ENCODE measurements around the gene OR4D2. TPM values are rescaled to one million over a fixed set of nuclear protein-coding genes. Genes with fewer than 3 reads are reported as not detected.
"Not testable (repeated sequence)": the region's sequence is repeated elsewhere in the genome, so short reads cannot be mapped to it uniquely, and the experiment has no call there.

OR4D2 gene
- total and polyA plus RNA-seq, 10 donors = not detected

- no peaks in the 10 kb centered on the region for H3K9me3 ChIP-seq
- intact Hi-C loops (cut with DNase I; ENCODE audit: low total_unique reads) = loop anchor here (5.0 kb wide), 1 partner anchor 52 kb away; no protein-coding TSS in a partner anchor
- TF ChIP-seq POLR2A (IDR thresholded peaks at IDR 0.05) (no peak), CTCF (IDR thresholded peaks at IDR 0.05 in 8 of 11, conservative IDR thresholded peaks at IDR 0.05 in 3 of 11) (no peak), POLR2AphosphoS5 (IDR thresholded peaks at IDR 0.05) (no peak)
- DNase-seq = no peak
- H3K27me3 ChIP-seq (replicated peaks in 1 of 7) = peaks cover 0 to 44% (median 5%) of the 10 kb centered on the region in 7 donors
- H3K4me1 ChIP-seq = no peaks in the 10 kb centered on the region
- H3K27ac ChIP-seq = no peak overlapping the region
- H3K4me3 ChIP-seq = no peak overlapping the region
- no peaks in the 10 kb centered on the region for H3K36me3 ChIP-seq
- WGBS, 5 donors = 22 to 23% (median 23%) methylated on average over 7 of the region's 7 CpGs
These were observed 46.5 kb upstream of the OR4D2 start for GRCh38 chr17:58120195-58120822.

GRCh38 chr17:58121925-58122324 is 44.9 kb upstream of the OR4D2 start:
- 48 to 54% (median 49%) methylated on average over 5 of the region's 5 CpGs for WGBS, 5 donors
- DNase-seq = no peak
- Histone ChIP-seq H3K9me3 (no peaks in the 10 kb centered on the region), H3K4me3 (no peak overlapping the region), H3K27me3 (replicated peaks in 1 of 7) (peaks cover 0 to 34% (median 0%) of the 10 kb centered on the region in 7 donors), H3K36me3 (no peaks in the 10 kb centered on the region), H3K4me1 (no peaks in the 10 kb centered on the region), H3K27ac (no peak overlapping the region)
- peak in 9 of 11 experiments; percentile 17 to 55 (median 32) for TF ChIP-seq CTCF (IDR thresholded peaks at IDR 0.05 in 8 of 11, conservative IDR thresholded peaks at IDR 0.05 in 3 of 11)
- no peak for TF ChIP-seq POLR2AphosphoS5 (IDR thresholded peaks at IDR 0.05)
- TF ChIP-seq POLR2A (IDR thresholded peaks at IDR 0.05) = no peak
- intact Hi-C loops (cut with DNase I; ENCODE audit: low total_unique reads) = loop anchor here (5.0 kb wide), 1 partner anchor 50 kb away; no protein-coding TSS in a partner anchor

GRCh38 chr17:58127846-58128245 is 38.9 kb upstream of the OR4D2 start:
- intact Hi-C loops (cut with DNase I; ENCODE audit: low total_unique reads) = no loop called here
- no peak overlapping the region for H3K4me3 ChIP-seq
- DNase-seq = no peak
- no peaks in the 10 kb centered on the region for H3K9me3 ChIP-seq
- H3K4me1 ChIP-seq = no peaks in the 10 kb centered on the region
- peaks cover 0 to 28% (median 0%) of the 10 kb centered on the region in 7 donors for H3K27me3 ChIP-seq (replicated peaks in 1 of 7)
- 48 to 75% (median 61%) methylated on average over 1 of the region's 1 CpG for WGBS, 5 donors
- TF ChIP-seq POLR2AphosphoS5 (IDR thresholded peaks at IDR 0.05) (no peak), CTCF (IDR thresholded peaks at IDR 0.05 in 8 of 11, conservative IDR thresholded peaks at IDR 0.05 in 3 of 11) (no peak), POLR2A (IDR thresholded peaks at IDR 0.05) (no peak)
- H3K36me3 ChIP-seq = no peaks in the 10 kb centered on the region
- H3K27ac ChIP-seq = no peak overlapping the region

- intact Hi-C loops (cut with DNase I; ENCODE audit: low total_unique reads); H3K36me3 ChIP-seq: not testable (repeated sequence)
- WGBS, 5 donors = 95 to 97% (median 97%) methylated on average over 5 of the region's 5 CpGs
These were observed 34.1 kb upstream of the OR4D2 start for GRCh38 chr17:58132697-58133096.

More at GRCh38 chr17:58132697-58133096, 34.1 kb upstream of the OR4D2 start:
- H3K4me1 ChIP-seq, H3K4me3 ChIP-seq, H3K27ac ChIP-seq, DNase-seq: not testable (repeated sequence)
- Histone ChIP-seq H3K9me3 (peaks cover 0 to 21% (median 14%) of the 10 kb centered on the region in 8 donors), H3K27me3 (replicated peaks in 1 of 7) (peaks cover 0 to 45% (median 0%) of the 10 kb centered on the region in 7 donors)

Measured in spleen (tissue), 11 donors.